HL-60 (cell line): ENCODE measurements around the gene WWP2.

Source experiments
- CTCF ChIP-seq: IDR thresholded peaks from one replicate; pipeline ENCODE4 v1.5.1; 2011; ENCODE audit warnings: low read length, control low read depth, inconsistent platforms; ENCODE audit not compliant: insufficient read depth
- GABPA ChIP-seq: IDR thresholded peaks from 2 replicates; pipeline ENCODE4 v1.6.1; 2012; ENCODE audit warnings: low read depth
- POLR2AphosphoS5 ChIP-seq: IDR thresholded peaks from 2 replicates; pipeline ENCODE4 v1.6.1; 2012; ENCODE audit warnings: low read depth
- REST ChIP-seq: IDR thresholded peaks from 2 replicates; pipeline ENCODE4 v1.6.1; 2012; ENCODE audit warnings: low read depth; ENCODE audit not compliant: insufficient replicate concordance
- SPI1 ChIP-seq: IDR thresholded peaks from 2 replicates; pipeline ENCODE4 v1.6.1; 2012; ENCODE audit warnings: low read depth, mild to moderate bottlenecking, borderline replicate concordance

- TF ChIP-seq CTCF (no peak), POLR2AphosphoS5 (no peak), GABPA (no peak), REST (no peak), SPI1 (no peak)
Measured at GRCh38 chr16:69934751-69935150, 172.6 kb downstream of the WWP2 start.
